MM.1S (cell line): ENCODE measurements around the gene ZNF710.

ENCODE experiments used
- DNase-seq: peaks from one replicate; pipeline ENCODE4 v3.0.0-alpha.2; 2015
- H2AFZ ChIP-seq: fragments of 300-600 bp; sonication (generic); 2 replicates; pipeline ENCODE4 v1.6.0; 2016; ENCODE audit warnings: antibody characterized with exemption, low read length
- H3F3A ChIP-seq: fragments of 300-600 bp; sonication (generic); 2 replicates; pipeline ENCODE4 v1.6.1; 2016; ENCODE audit warnings: mild to moderate bottlenecking, antibody characterized with exemption, low read length, moderate library complexity, mixed read lengths; ENCODE audit not compliant: insufficient read depth
- H3K27ac ChIP-seq: fragments of 300-600 bp; sonication (generic); 2 replicates; pipeline ENCODE4 v1.5.1; 2016; ENCODE audit warnings: mild to moderate bottlenecking, low read length
- H3K27me3 ChIP-seq: fragments of 300-600 bp; sonication (generic); replicated peaks from 2 replicates; pipeline ENCODE4 v1.6.0; 2016; ENCODE audit warnings: low read length; ENCODE audit not compliant: insufficient read depth
- H3K36me3 ChIP-seq: fragments of 300-600 bp; sonication (generic); replicated peaks from 2 replicates; pipeline ENCODE4 v1.6.1; 2016; ENCODE audit warnings: mild to moderate bottlenecking, low read length, mixed read lengths; ENCODE audit not compliant: insufficient read depth
- H3K4me1 ChIP-seq: fragments of 300-600 bp; sonication (generic); 2 replicates; pipeline ENCODE4 v1.6.1; 2016; ENCODE audit warnings: low read length, mixed read lengths
- H3K4me2 ChIP-seq: fragments of 300-600 bp; sonication (generic); 2 replicates; pipeline ENCODE4 v1.6.0; 2016; ENCODE audit warnings: low read depth, low read length
- H3K4me3 ChIP-seq: fragments of 300-600 bp; sonication (generic); 2 replicates; pipeline ENCODE4 v1.5.1; 2016; ENCODE audit warnings: low read length, mixed read lengths
- H3K79me2 ChIP-seq: fragments of 300-600 bp; sonication (generic); 2 replicates; pipeline ENCODE4 v1.6.1; 2016; ENCODE audit warnings: mixed run types, low read length, mixed read lengths
- H3K9ac ChIP-seq: fragments of 300-600 bp; sonication (generic); 2 replicates; pipeline ENCODE4 v1.6.1; 2016; ENCODE audit warnings: low read length, mixed read lengths
- H3K9me2 ChIP-seq: fragments of 300-600 bp; sonication (generic); replicated peaks from 2 replicates; pipeline ENCODE4 v1.6.1; 2016; ENCODE audit warnings: mild to moderate bottlenecking, low read length, mixed read lengths; ENCODE audit not compliant: insufficient read depth
- H3K9me3 ChIP-seq: fragments of 300-600 bp; sonication (generic); replicated peaks from 2 replicates; pipeline ENCODE4 v1.6.1; 2016; ENCODE audit warnings: mild to moderate bottlenecking, low read length, mixed read lengths; ENCODE audit not compliant: insufficient read depth
- H4K20me1 ChIP-seq: fragments of 300-600 bp; sonication (generic); 2 replicates; pipeline ENCODE4 v1.6.1; 2016; ENCODE audit warnings: mild to moderate bottlenecking, low read length, moderate library complexity, mixed read lengths; ENCODE audit not compliant: insufficient read depth
- CTCF ChIP-seq: fragments of 300-600 bp; sonication (generic); IDR thresholded peaks from 2 replicates; pipeline ENCODE4 v1.5.1; 2016; ENCODE audit warnings: antibody characterized with exemption, low read length, mixed read lengths
- EZH2 ChIP-seq: fragments of 300-600 bp; sonication (generic); optimal IDR thresholded peaks from 2 replicates; pipeline ENCODE3; 2017; ENCODE audit warnings: low read depth, mild to moderate bottlenecking, antibody characterized with exemption, low read length, mixed read lengths
- EZH2phosphoT487 ChIP-seq: fragments of 300-600 bp; sonication (generic); IDR thresholded peaks from 2 replicates; pipeline ENCODE4 v1.6.1; 2018; ENCODE audit warnings: antibody characterized with exemption, low read length

Gene ZNF710

GRCh38 chr15:90037511-90037860 is 36.4 kb downstream of the ZNF710 start:
- Histone ChIP-seq H3K79me2 (peaks cover 85% of the 10 kb centered on the region), H2AFZ (no peak overlapping the region), H3K9ac (no peak overlapping the region), H3K4me2 (no peak overlapping the region), H4K20me1 (no peaks in the 10 kb centered on the region), H3K4me3 (no peak overlapping the region), H3K9me3 (no peaks in the 10 kb centered on the region), H3K9me2 (no peaks in the 10 kb centered on the region), H3K4me1 (peaks cover 45% of the 10 kb centered on the region), H3K27ac (peak overlapping the region; percentile 43; the same call in 1 of the 2 replicates), H3F3A (peaks cover 20% of the 10 kb centered on the region), H3K36me3 (no peaks in the 10 kb centered on the region), H3K27me3 (no peaks in the 10 kb centered on the region)
- no peak for DNase-seq
- no peak for TF ChIP-seq CTCF
- no peak for TF ChIP-seq EZH2
- TF ChIP-seq EZH2phosphoT487, result no peak

- Histone ChIP-seq H3F3A (peaks cover 20% of the 10 kb centered on the region), H3K27me3 (no peaks in the 10 kb centered on the region), H3K27ac (peak overlapping the region; percentile 44; the same call in 1 of the 2 replicates), H4K20me1 (no peaks in the 10 kb centered on the region), H3K4me2 (no peak overlapping the region), H3K9ac (no peak overlapping the region), H3K79me2 (peaks cover 85% of the 10 kb centered on the region), H3K36me3 (no peaks in the 10 kb centered on the region), H2AFZ (no peak overlapping the region), H3K4me3 (no peak overlapping the region), H3K9me2 (no peaks in the 10 kb centered on the region), H3K9me3 (no peaks in the 10 kb centered on the region), H3K4me1 (peaks cover 39% of the 10 kb centered on the region)
- TF ChIP-seq EZH2 (no peak), EZH2phosphoT487 (no peak), CTCF (no peak)
- peak; percentile 70 for DNase-seq
Observed at GRCh38 chr15:90037961-90038631, 37.0 kb downstream of the ZNF710 start.

GRCh38 chr15:90038632-90039095 is 37.5 kb downstream of the ZNF710 start:
- peaks cover 33% of the 10 kb centered on the region for H3K4me1 ChIP-seq
- TF ChIP-seq EZH2, result no peak
- TF ChIP-seq CTCF, result no peak
- no peak for TF ChIP-seq EZH2phosphoT487
- no peak for DNase-seq
- H3K4me2 ChIP-seq, result no peak overlapping the region
- no peaks in the 10 kb centered on the region for H3K9me2 ChIP-seq
- no peaks in the 10 kb centered on the region for H4K20me1 ChIP-seq
- H3K27me3 ChIP-seq, result no peaks in the 10 kb centered on the region
- peaks cover 84% of the 10 kb centered on the region for H3K79me2 ChIP-seq
- H3K9ac ChIP-seq, result no peak overlapping the region
- no peaks in the 10 kb centered on the region for H3K9me3 ChIP-seq
- H3K4me3 ChIP-seq, result no peak overlapping the region
- H3K27ac ChIP-seq, result peak overlapping the region; percentile 44; the same call in 1 of the 2 replicates
- H3K36me3 ChIP-seq, result no peaks in the 10 kb centered on the region
- no peak overlapping the region for H2AFZ ChIP-seq
- peaks cover 16% of the 10 kb centered on the region for H3F3A ChIP-seq
